ENCODE data around the gene NRXN2.

NRXN2 gene

DNA sequence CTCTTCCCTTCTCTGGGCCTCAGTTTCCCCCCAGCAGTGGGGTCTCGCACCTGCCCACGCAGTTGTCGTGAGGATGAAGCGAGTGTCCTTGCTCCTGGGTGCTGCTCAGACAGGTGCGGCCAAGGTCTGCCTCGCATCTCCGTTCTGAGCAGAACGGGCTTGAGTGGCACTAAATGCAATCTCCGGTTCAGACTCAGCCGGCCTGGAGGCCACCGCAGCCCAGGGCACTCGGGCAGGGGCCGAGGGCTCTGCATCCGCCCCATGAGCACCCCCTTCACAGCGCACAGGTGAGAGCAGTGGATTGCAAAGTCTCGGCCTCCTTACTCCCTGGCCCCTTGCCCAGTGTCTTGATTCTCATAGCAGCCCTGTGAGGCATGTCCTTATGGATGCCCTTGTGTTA, 162.1 kb downstream of the NRXN2 start:
- DNase-seq = no peak

DNA sequence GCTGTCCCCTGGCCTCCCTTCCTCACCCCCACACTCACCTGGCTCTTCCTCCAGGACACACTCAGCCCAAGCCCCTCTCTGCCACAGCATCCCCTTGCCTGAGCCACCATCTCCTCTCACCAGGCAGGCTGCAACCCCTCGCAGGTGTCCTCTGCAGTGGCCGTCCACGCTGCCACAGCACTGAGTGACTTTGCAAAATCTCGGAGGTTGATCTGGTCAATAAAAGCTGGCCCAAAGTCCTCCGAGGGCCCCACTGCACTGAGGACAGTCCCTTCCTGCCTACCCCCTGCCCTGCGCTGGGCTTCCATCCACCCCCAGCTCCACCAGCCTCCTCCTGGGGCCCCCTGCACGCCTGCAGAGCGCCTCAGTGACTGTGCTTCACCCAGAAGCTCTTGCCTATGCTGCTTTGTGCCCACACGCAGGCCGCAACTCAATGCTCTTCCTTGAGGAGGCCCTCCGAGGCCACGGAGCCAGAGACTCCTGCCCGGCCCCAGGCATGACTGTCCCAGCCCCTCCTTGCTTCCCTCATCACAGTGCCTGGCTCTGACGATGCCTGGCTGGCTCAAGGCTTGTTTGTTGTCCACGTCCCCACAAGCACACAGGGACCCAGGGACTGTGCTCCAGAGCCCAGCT, 162.7 kb downstream of the NRXN2 start:
- DNase-seq = no peak

DNA sequence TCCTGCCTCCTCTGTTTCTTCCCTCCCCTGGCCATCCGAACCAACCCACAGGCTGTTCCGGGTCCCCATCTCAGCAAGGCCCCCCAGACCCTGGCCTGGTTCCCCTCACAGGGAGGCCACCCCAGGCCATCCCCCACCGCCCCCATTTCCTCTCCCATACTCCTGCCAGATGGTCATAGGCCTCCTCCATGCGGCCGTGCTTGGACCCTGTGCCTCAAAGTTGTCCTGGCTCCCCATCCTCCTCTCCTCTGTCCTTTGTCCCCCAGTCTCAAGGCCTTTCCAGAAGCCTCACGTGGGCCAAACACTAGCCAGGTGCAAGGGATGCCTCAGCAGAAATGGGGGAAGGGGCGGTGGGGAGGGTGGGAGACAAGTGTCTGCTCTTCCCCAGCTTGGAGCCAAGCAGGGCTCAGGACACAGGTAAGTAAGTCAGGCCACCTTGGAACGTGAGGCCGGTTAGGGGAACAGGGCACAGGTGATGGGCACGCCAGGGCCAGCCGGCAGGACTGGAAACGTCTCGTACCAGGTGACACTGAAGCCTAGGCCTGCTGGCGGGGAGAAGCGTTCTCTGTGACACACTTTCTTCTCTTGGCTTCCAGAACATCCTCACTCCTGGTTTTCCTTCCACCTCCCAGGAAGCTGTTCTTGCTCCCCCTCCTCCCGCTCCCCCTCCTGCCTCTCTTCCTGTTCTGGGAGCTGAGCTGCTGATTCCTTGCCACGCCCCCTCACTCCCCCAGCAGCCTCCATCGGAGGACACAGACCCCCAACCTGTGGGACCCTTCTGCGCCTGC, 163.5 kb downstream of the NRXN2 start:
- no peak for DNase-seq

GRCh38 chr11:64558869-64559268, 164.1 kb downstream of the NRXN2 start:
- no peak for DNase-seq

DNA sequence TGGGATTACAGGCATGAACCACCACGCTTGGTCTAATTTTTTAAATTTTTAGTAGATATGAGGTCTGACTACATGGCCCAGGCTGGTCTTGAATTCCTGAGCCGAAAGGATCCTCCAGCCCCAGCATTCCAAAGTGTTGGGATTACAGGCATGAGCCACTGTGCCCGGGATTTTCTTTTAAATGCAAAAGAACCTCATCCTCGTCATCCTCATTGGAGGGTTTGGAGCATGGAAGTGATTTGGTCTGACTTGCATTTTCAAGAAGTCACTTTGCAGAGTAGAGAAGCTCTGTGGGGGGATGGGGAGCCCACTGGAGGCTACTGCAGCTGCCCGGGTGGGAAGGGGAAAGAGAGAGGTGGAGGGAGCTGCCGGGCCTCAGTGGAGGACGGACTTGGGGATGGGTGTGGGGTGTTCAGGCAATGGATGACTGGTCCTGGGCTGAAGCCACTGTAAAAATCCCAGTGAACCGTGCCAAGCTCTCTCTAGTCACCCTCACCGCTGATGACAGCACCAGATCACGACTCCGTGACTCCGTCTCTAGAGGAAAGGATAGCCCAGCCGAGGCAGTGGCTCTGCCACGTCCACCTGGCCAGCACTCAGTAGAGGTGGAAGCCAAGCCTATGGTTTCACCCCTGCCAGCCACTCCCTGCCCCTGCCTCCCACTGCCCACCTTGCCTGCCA, 164.8 kb downstream of the NRXN2 start:
- no peak for DNase-seq

DNA sequence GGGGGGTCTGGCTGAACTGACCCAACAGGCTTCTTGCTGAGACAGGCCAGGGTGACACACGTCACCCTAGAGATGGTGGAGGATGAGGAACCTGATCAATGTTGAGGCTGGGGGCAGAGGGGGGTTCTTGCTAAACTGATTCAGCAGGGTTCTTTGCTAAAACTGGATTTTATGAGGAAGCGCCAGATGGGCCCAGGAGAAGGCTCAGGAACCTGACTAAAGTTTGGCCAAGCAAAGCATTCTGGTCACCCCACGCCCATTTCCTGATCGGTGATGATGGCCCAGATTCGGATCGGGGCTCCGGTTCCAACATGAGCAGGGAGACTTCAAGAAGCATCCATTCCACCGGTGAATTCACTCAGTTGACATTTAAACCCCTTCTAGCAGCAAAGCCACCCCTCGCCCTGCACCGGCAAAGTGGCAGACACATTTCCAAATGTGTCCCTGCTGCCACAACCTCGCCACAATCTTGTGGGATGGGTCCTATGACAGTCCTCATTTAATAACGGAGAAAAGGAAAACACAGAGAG, 166.2 kb downstream of the NRXN2 start:
- DNase-seq = no peak

All from hippocampal formation (tissue), 2 donors.